SK-N-SH treated with all-trans-retinoic acid at 6 μM for 48 hours (cell line): ENCODE measurements around the gene MAST4.

Experiments
- ESRRG ChIP-seq: fragments of 250-450 bp; sonication (Bioruptor Pico); IDR thresholded peaks from 2 replicates; pipeline ENCODE4 v1.6.1; 2021; ENCODE audit warnings: mild to moderate bottlenecking
- RARB ChIP-seq: fragments of 250-450 bp; sonication (Bioruptor Pico); IDR thresholded peaks from 2 replicates; pipeline ENCODE4 v1.8.0; 2021; ENCODE audit warnings: mild to moderate bottlenecking, moderate library complexity
- ZNF565 ChIP-seq: fragments of 450-650 bp; formaldehyde crosslinking; conservative IDR thresholded peaks from 2 replicates; pipeline ENCODE4 v1.5.0; 2020; ENCODE audit warnings: low read depth, mild to moderate bottlenecking, moderate library complexity
- ZNF70 ChIP-seq: fragments of 450-650 bp; formaldehyde crosslinking; IDR thresholded peaks from 2 replicates; pipeline ENCODE4 v1.5.0; 2020; ENCODE audit warnings: mild to moderate bottlenecking, moderate library complexity

GRCh38 chr5:67187006-67187715 is 591.0 kb downstream of the MAST4 start:
- TF ChIP-seq ZNF565 (CRISPR knock-in tag) (no peak), ZNF70 (CRISPR knock-in tag) (no peak), ESRRG (CRISPR knock-in tag) (no peak), RARB (CRISPR knock-in tag) (no peak)
